Lower leg skin (tissue), 3 donors: ENCODE measurements around the gene DOCK3.

Source experiments
- POLR2A ChIP-seq, 2 donors: fragments of 450-650 bp; IDR thresholded peaks; one replicate each; pipeline ENCODE4 v1.6.1; 2016 to 2017; ENCODE audit warnings: antibody characterized with exemption in 2 of 2, mild to moderate bottlenecking in 1 of 2, moderate library complexity in 1 of 2
- TF ChIP-seq, protein P1 (sequence below), 3 donors: fragments of 450-650 bp; IDR thresholded peaks; one replicate each; pipeline ENCODE4 v1.5.1; 2016; ENCODE audit warnings: antibody characterized with exemption in 3 of 3, mild to moderate bottlenecking in 3 of 3, moderate library complexity in 2 of 3

DNA sequence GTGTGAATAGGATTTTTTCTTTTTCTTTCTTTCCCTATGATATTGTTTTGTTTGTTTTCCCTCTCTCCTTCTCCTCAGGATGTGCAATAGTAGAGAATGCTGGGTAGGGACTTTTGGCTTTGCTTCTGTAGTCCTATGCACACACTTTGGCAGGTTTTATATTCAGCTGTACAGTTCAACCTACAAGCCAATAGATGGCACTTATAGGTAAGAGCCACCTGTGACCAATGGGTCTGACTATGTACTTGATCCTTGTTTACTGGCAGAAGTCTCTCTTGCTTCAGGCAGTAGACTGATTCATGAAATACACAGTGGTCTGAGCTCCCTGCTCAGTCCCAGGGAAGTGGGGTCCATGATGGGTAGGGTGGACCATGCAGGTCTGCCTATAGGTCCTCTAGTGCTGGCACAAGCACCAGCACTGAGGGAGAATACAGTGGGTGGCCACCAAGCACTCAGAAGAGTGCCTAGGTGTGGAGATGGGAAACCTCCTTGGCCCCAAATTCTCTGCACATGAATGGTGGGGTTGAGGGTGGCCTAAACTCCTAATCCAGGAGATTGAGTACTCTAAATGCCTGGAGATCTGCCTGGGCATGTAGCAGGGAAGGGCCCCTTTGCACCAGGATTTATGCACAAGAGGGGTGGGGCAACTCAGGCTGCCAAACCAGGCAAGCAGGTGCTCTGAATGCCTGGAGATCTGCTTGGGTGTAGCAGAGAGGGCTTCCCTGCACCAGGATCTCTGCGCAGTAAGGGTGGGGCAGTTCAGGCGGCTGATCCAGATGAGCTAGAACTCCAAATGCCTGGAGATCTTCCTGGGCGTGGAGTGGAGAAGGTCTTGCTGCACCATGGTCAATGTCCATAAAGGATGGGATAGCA, 176.1 kb downstream of the DOCK3 start:
- TF ChIP-seq, protein P1, sequence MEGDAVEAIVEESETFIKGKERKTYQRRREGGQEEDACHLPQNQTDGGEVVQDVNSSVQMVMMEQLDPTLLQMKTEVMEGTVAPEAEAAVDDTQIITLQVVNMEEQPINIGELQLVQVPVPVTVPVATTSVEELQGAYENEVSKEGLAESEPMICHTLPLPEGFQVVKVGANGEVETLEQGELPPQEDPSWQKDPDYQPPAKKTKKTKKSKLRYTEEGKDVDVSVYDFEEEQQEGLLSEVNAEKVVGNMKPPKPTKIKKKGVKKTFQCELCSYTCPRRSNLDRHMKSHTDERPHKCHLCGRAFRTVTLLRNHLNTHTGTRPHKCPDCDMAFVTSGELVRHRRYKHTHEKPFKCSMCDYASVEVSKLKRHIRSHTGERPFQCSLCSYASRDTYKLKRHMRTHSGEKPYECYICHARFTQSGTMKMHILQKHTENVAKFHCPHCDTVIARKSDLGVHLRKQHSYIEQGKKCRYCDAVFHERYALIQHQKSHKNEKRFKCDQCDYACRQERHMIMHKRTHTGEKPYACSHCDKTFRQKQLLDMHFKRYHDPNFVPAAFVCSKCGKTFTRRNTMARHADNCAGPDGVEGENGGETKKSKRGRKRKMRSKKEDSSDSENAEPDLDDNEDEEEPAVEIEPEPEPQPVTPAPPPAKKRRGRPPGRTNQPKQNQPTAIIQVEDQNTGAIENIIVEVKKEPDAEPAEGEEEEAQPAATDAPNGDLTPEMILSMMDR (IDR thresholded peaks at IDR 0.05) = no peak
- no peak for TF ChIP-seq POLR2A (IDR thresholded peaks at IDR 0.05)
